Common myeloid progenitor, CD34-positive (primary cell): Measurements from ENCODE around the gene XIRP2.

Experiments
- CTCF ChIA-PET: fragments of 350-600 bp; sonication (Branson Sonifier 250); formaldehyde crosslinking; loops from one replicate; lab custom pipeline; 2021; ENCODE audit warnings: antibody characterized with exemption; lab: Charles Lee
- POLR2A ChIA-PET: fragments of 350-600 bp; sonication (Branson Sonifier 250); formaldehyde crosslinking; loops from one replicate; lab custom pipeline; 2021; ENCODE audit warnings: antibody characterized with exemption; lab: Charles Lee
- DNase-seq, 3 donors: peaks; one replicate each; pipeline versions ENCODE4 v3.0.0 to v3.0.0-alpha.2; 2013
- H3K27ac ChIP-seq, 2 experiments: 1 replicate in 1 of 2; 2 replicates in 1 of 2; pipeline ENCODE4 v1.7.0; 2013; ENCODE audit warnings: inconsistent platforms in 2 of 2, low read length in 2 of 2, mild to moderate bottlenecking in 2 of 2, low read depth in 1 of 2, moderate library complexity in 1 of 2; ENCODE audit not compliant: severe bottlenecking in 2 of 2, insufficient read depth in 1 of 2, poor library complexity in 1 of 2
- H3K27me3 ChIP-seq, 5 experiments: replicated peaks in 2 of 5; 1 replicate in 3 of 5; 2 replicates in 2 of 5; pipeline versions ENCODE4 v1.6.1 to v1.7.0; 2013; ENCODE audit warnings: low read length in 4 of 5, mild to moderate bottlenecking in 2 of 5, moderate library complexity in 2 of 5, inconsistent platforms in 1 of 5; ENCODE audit not compliant: insufficient read depth in 5 of 5, control insufficient read depth in 4 of 5
- H3K36me3 ChIP-seq, 4 experiments: 1 replicate in 2 of 4; 2 replicates in 2 of 4; pipeline versions ENCODE4 v1.6.1 to v1.7.0; 2013; ENCODE audit warnings: low read length in 3 of 4, control low read depth in 1 of 4, mild to moderate bottlenecking in 1 of 4; ENCODE audit not compliant: control insufficient read depth in 4 of 4, insufficient read depth in 4 of 4
- H3K4me1 ChIP-seq, 4 experiments: 1 replicate in 3 of 4; 2 replicates in 1 of 4; pipeline versions ENCODE4 v1.6.1 to v1.7.1; 2013; ENCODE audit warnings: low read length in 3 of 4, mild to moderate bottlenecking in 3 of 4, control low read depth in 1 of 4, inconsistent platforms in 1 of 4, moderate library complexity in 1 of 4; ENCODE audit not compliant: control insufficient read depth in 4 of 4, insufficient read depth in 4 of 4; ENCODE audit errors: control extremely low read depth in 1 of 4
- H3K4me3 ChIP-seq, 7 experiments: 1 replicate in 4 of 7; 2 replicates in 3 of 7; pipeline versions ENCODE4 v1.5.1 to v1.7.0; 2013; ENCODE audit warnings: mild to moderate bottlenecking in 7 of 7, low read length in 6 of 7, moderate library complexity in 6 of 7, inconsistent platforms in 2 of 7, low read depth in 2 of 7, control low read depth in 1 of 7; ENCODE audit not compliant: insufficient read depth in 4 of 7, control insufficient read depth in 1 of 7; ENCODE audit errors: extremely low read depth in 1 of 7
- H3K9me3 ChIP-seq, 5 experiments: 1 replicate in 4 of 5; 2 replicates in 1 of 5; pipeline versions ENCODE4 v1.6.1 to v1.7.1; 2013; ENCODE audit warnings: low read length in 4 of 5, mild to moderate bottlenecking in 2 of 5, inconsistent platforms in 1 of 5, low read depth in 1 of 5, moderate library complexity in 1 of 5; ENCODE audit not compliant: control insufficient read depth in 4 of 5, insufficient read depth in 2 of 5; ENCODE audit errors: control extremely low read depth in 1 of 5
- WGBS: methylation state at CpG from one replicate; pipeline ENCODE4 v1.1.5; 2013; ENCODE audit not compliant: insufficient coverage; 5-methylcytosine and 5-hydroxymethylcytosine counted together

Gene XIRP2

DNA sequence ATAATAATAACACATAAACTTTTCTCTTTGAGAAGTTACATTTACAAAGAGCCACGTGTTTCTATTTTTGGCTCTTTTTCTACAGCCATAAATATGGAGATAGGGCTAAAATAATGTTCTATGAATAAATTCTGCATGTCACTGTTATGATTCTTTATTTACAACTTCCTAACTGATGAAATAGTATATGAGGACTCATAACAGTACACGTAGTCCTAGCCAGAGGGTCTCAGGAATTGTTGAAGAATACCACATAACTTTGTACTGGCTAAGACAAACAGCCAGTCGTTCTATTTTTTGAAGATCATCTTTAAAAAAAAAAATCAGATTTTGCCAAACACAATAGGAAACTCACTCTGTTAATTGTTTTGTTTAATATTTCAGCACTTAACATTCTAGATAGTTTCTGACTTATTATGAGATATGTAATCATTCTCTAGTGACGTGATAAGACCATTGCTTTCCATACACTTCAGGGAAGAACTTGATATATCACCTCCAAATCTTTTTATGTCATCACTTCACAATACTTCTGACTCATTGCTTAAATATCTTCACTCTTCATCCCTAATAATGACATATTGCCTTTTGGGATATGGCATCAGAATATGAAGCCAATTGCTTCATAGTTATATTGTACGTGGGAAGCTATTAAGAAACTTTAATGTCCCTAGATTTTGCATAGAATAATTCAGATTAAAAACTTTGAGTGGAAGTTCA lies 256.1 kb downstream of the XIRP2 start:
- POLR2A ChIA-PET = no interaction called here
- WGBS = no CpG with 5 or more reads among the region's 5 CpGs
- H3K4me3 ChIP-seq = no peak overlapping the region
- peak in 2 of 3 donors; percentile 27 to 49 for DNase-seq
- no peaks in the 10 kb centered on the region for H3K27me3 ChIP-seq
- H3K9me3 ChIP-seq = no peaks in the 10 kb centered on the region
- no peak overlapping the region for H3K27ac ChIP-seq
- no peaks in the 10 kb centered on the region for H3K36me3 ChIP-seq
- CTCF ChIA-PET = no interaction called here
- peaks cover 0 to 9% (median 4%) of the 10 kb centered on the region in 4 experiments for H3K4me1 ChIP-seq

DNA sequence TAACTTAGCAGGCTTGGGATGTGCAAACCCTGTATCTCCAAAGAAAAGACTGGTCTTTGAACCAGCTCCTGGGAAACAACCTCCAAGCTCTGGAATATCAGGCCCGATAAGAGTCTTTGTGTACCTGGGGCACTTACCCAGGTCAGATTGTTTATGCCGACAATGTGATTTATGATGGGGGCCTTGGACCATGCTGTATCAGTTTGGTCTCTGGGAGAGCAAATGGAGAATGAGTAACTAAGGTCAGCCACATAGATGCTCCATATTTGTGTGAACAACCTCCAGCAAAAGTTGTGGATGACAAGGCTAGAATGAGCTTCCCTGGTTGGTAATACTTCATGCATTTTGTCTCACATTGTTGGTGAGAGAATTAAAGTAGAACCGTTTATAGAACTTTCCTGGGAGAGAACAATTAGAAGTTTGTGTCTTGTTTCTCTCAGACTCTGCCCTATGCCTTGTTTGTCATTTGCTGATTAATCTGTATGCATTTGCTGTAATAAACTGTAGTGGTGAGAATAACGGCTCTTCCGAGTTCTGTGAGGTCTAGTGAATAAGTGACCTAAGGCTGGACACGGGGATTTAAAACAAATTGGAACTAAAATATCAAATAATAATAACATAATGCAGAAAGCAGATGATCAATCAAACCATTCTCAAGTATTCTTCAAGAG lies 259.1 kb downstream of the XIRP2 start:
- 93% methylated on average over 2 of the region's 6 CpGs for WGBS
- Histone ChIP-seq H3K36me3 (no peaks in the 10 kb centered on the region), H3K27me3 (no peaks in the 10 kb centered on the region), H3K9me3 (no peaks in the 10 kb centered on the region), H3K4me3 (no peak overlapping the region), H3K27ac (no peak overlapping the region), H3K4me1 (peaks cover 0 to 9% (median 4%) of the 10 kb centered on the region in 4 experiments)
- ChIA-PET POLR2A (no interaction called here), CTCF (no interaction called here)
- no peak for DNase-seq

DNA sequence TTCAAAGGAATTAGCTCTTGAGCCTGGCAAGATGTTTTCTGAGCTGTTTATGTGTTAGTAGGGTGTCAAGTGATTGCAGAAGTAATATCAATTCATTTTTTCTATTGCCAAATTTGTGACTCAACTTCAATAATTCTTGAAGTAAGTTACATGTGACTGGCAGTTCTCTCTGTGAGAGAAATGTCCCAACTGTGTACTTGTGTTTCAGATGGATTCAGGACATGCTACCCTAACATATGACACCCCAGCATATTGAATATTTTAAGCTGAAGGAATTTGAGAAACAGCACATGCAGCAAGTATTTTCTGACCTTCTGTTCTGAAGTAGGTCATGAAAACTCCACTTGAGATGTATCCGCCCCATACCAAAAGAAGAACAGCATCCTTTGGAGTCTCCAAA lies 263.6 kb downstream of the XIRP2 start:
- ChIA-PET POLR2A (interaction anchor here (0.6 kb wide), 1 partner anchor 8 kb away, joined by 3 read pairs; no protein-coding TSS in a partner anchor), CTCF (interaction anchor here (0.6 kb wide), 1 partner anchor 63 kb away, joined by 3 read pairs; no protein-coding TSS in a partner anchor)
- no CpG with 5 or more reads among the region's 1 CpG for WGBS
- Histone ChIP-seq H3K27me3 (no peaks in the 10 kb centered on the region), H3K4me1 (peaks cover 0 to 3% (median 1%) of the 10 kb centered on the region in 4 experiments), H3K9me3 (no peaks in the 10 kb centered on the region), H3K4me3 (no peak overlapping the region), H3K27ac (no peak overlapping the region), H3K36me3 (no peaks in the 10 kb centered on the region)
- DNase-seq = no peak

DNA sequence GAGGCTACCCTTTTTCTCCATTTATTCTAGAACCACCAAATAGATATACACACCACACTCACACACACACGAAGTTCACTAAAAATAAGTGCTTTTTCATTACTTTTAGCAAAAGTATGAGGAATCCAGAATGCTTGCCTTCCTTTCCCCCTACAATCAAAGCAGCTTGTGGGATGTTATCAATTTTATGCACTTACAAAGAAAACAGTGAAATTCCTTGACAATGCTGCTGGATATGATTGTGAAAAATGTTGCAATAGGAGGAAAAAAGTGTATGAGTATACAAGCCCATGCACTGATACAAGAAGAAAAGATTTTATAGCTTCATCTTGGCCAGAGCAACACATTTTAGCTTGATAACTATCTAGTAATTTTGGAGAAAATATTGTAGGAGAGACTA lies 269.2 kb downstream of the XIRP2 start:
- H3K4me3 ChIP-seq = no peak overlapping the region
- WGBS = no CpG with 5 or more reads among the region's 1 CpG
- H3K27me3 ChIP-seq = no peaks in the 10 kb centered on the region
- ChIA-PET POLR2A (no interaction called here), CTCF (interaction anchor here (0.8 kb wide), 2 partner anchors 24 to 39 kb away, joined by 3 read pairs; no protein-coding TSS in a partner anchor)
- peaks cover 0 to 11% (median 5%) of the 10 kb centered on the region in 5 experiments for H3K9me3 ChIP-seq
- no peak for DNase-seq
- H3K36me3 ChIP-seq = no peaks in the 10 kb centered on the region
- no peaks in the 10 kb centered on the region for H3K4me1 ChIP-seq
- no peak overlapping the region for H3K27ac ChIP-seq

DNA sequence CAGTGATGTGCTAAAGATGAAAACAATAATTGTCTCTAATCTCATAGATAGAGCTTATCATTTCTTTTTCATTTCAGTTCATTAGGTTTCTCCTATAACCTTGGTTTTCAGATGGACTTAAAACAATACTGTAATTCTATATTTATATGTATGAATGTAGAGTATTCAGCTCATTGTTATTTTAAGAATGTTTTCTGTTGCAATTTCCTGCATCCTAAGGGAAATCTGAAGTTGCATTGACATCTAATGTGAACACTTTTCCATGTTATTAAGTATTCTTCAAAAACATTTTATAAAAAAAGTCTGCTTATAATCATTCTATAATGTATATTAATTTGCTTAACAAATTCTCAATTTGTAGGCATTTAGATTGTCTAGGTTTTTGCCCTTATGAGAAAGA lies 288.9 kb downstream of the XIRP2 start:
- Histone ChIP-seq H3K9me3 (peaks cover 0 to 5% (median 0%) of the 10 kb centered on the region in 5 experiments), H3K27me3 (no peaks in the 10 kb centered on the region), H3K27ac (no peak overlapping the region), H3K4me3 (no peak overlapping the region), H3K36me3 (no peaks in the 10 kb centered on the region), H3K4me1 (no peaks in the 10 kb centered on the region)
- ChIA-PET POLR2A (no interaction called here), CTCF (interaction anchor here (1.1 kb wide), 2 partner anchors 12 to 24 kb away, joined by 4 to 5 read pairs; no protein-coding TSS in a partner anchor)
- no peak for DNase-seq

DNA sequence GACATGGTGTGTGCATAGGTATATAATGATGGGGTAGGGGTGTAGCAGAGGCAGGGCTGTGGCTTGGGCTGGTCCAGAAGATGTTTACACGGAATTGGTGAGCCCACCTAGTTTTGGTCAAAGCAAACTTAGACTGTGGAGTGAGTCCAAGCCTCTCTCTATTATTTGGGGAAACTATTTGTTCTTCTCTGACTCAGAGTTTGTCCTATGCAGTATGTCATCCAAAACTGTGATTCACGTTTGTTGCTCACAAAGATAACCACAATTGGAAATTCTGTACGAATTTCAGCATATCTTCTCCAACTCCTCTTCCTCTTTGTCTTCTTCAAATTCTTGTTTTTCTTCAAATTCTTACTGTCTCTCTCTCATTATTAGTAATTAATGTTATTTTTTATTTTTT lies 292.9 kb downstream of the XIRP2 start:
- POLR2A ChIA-PET = no interaction called here

DNA sequence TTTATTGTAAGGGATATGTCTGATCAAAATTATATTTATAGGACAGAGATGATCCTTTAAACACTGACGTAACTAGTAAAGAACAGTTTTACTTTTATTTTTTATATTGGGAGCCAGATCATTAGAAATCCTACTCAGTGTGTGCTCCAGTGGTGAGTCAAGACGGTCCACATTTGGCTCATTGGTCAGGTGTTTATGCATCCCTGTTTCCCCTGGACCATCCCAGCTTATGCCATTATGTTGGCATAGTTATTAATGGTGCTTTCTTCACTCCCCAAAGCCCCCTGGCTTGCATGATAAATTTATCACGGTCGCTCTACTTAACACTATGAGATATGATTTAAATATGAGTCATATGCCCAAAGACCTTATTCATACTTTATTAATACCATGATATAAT lies 293.4 kb downstream of the XIRP2 start:
- ChIA-PET CTCF (no interaction called here), POLR2A (no interaction called here)
- H3K36me3 ChIP-seq = no peaks in the 10 kb centered on the region
- WGBS = 100% methylated on average over 1 of the region's 4 CpGs
- H3K4me3 ChIP-seq = no peak overlapping the region
- H3K9me3 ChIP-seq = no peaks in the 10 kb centered on the region
- DNase-seq = no peak
- H3K4me1 ChIP-seq = peaks cover 0 to 3% (median 0%) of the 10 kb centered on the region in 4 experiments
- H3K27ac ChIP-seq = no peak overlapping the region
- H3K27me3 ChIP-seq = no peaks in the 10 kb centered on the region

More for the DNA sequence above, 292.9 kb downstream of the XIRP2 start:
- CTCF ChIA-PET = no interaction called here
- H3K4me1 ChIP-seq = no peaks in the 10 kb centered on the region
- no peak overlapping the region for H3K27ac ChIP-seq
- DNase-seq = no peak
- H3K4me3 ChIP-seq = no peak overlapping the region
- H3K36me3 ChIP-seq = no peaks in the 10 kb centered on the region
- WGBS = 94% methylated on average over 3 of the region's 3 CpGs
- no peaks in the 10 kb centered on the region for H3K27me3 ChIP-seq
- H3K9me3 ChIP-seq = no peaks in the 10 kb centered on the region
